ENCODE measurements around the gene SH3BP5.

SH3BP5 gene

GRCh38 chr3:15284121-15284889 lies 48.1 kb downstream of the SH3BP5 start:
- peak; percentile 61 for DNase-seq (ENCODE audit: low read depth)
- H3K4me3 ChIP-seq (ENCODE audit: low read depth, low read length) = no peak overlapping the region
- no peak for TF ChIP-seq MAX (IDR thresholded peaks at IDR 0.05; ENCODE audit: low read depth, low read length)

GRCh38 chr3:15283702-15284101 lies 48.7 kb downstream of the SH3BP5 start:
- DNase-seq (ENCODE audit: low read depth) = no peak
- no peak overlapping the region for H3K4me3 ChIP-seq (ENCODE audit: low read depth, low read length)
- TF ChIP-seq MAX (IDR thresholded peaks at IDR 0.05; ENCODE audit: low read depth, low read length) (no peak), MYC (IDR thresholded peaks at IDR 0.05; ENCODE audit: low read depth, low read length) (no peak), CTCF (IDR thresholded peaks at IDR 0.05; ENCODE audit: low read depth, low read length) (no peak), POLR2A (IDR thresholded peaks at IDR 0.05; ENCODE audit: extremely low read depth, insufficient read length) (no peak)

- TF ChIP-seq POLR2A (IDR thresholded peaks at IDR 0.05; ENCODE audit: extremely low read depth, insufficient read length) = no peak
- TF ChIP-seq MYC (IDR thresholded peaks at IDR 0.05; ENCODE audit: low read depth, low read length) = no peak
- TF ChIP-seq MAX (IDR thresholded peaks at IDR 0.05; ENCODE audit: low read depth, low read length) = no peak
- no peak for TF ChIP-seq CTCF (IDR thresholded peaks at IDR 0.05; ENCODE audit: low read depth, low read length)
- no peak for DNase-seq (ENCODE audit: low read depth)
- H3K4me3 ChIP-seq (ENCODE audit: low read depth, low read length) = no peak overlapping the region
These were observed 50.6 kb downstream of the SH3BP5 start for GRCh38 chr3:15281817-15282216.

- no peak overlapping the region for H3K4me3 ChIP-seq (ENCODE audit: low read depth, low read length)
- no peak for DNase-seq (ENCODE audit: low read depth)
- TF ChIP-seq MYC (IDR thresholded peaks at IDR 0.05; ENCODE audit: low read depth, low read length) (no peak), MAX (IDR thresholded peaks at IDR 0.05; ENCODE audit: low read depth, low read length) (no peak), CTCF (IDR thresholded peaks at IDR 0.05; ENCODE audit: low read depth, low read length) (no peak), POLR2A (IDR thresholded peaks at IDR 0.05; ENCODE audit: extremely low read depth, insufficient read length) (no peak)
These were observed 51.4 kb downstream of the SH3BP5 start for GRCh38 chr3:15280853-15281532.

- H3K4me3 ChIP-seq (ENCODE audit: low read depth, low read length) = no peak overlapping the region
- no peak for DNase-seq (ENCODE audit: low read depth)
- TF ChIP-seq MYC (IDR thresholded peaks at IDR 0.05; ENCODE audit: low read depth, low read length) = no peak
- TF ChIP-seq POLR2A (IDR thresholded peaks at IDR 0.05; ENCODE audit: extremely low read depth, insufficient read length) = no peak
- no peak for TF ChIP-seq CTCF (IDR thresholded peaks at IDR 0.05; ENCODE audit: low read depth, low read length)
- no peak for TF ChIP-seq MAX (IDR thresholded peaks at IDR 0.05; ENCODE audit: low read depth, low read length)
These were observed 52.5 kb downstream of the SH3BP5 start for GRCh38 chr3:15279671-15280402.

- DNase-seq (ENCODE audit: low read depth) = no peak
These were observed 53.2 kb downstream of the SH3BP5 start for GRCh38 chr3:15279205-15279604.

More at GRCh38 chr3:15279205-15279604, 53.2 kb downstream of the SH3BP5 start:
- TF ChIP-seq CTCF (IDR thresholded peaks at IDR 0.05; ENCODE audit: low read depth, low read length) (no peak), POLR2A (IDR thresholded peaks at IDR 0.05; ENCODE audit: extremely low read depth, insufficient read length) (no peak), MYC (IDR thresholded peaks at IDR 0.05; ENCODE audit: low read depth, low read length) (no peak), MAX (IDR thresholded peaks at IDR 0.05; ENCODE audit: low read depth, low read length) (no peak)
- no peak overlapping the region for H3K4me3 ChIP-seq (ENCODE audit: low read depth, low read length)
